MCF 10A (cell line): ENCODE measurements around the gene FAM161A. TPM values are rescaled to one million over a fixed set of nuclear protein-coding genes. Genes with fewer than 3 reads are reported as not detected.
"Not testable (repeated sequence)": the region's sequence is repeated elsewhere in the genome, so short reads cannot be mapped to it uniquely, and the experiment has no call there.

Source experiments
- BruUV-seq: library from RNA; stranded (reverse); fragments of 400-500 nt; replicated peaks from 2 replicates; lab custom pipeline; 2021; lab: Mats Ljungman, UMichigan
- CTCF ChIA-PET: fragments of 300-600 bp; sonication (Branson Sonifier 250); formaldehyde crosslinking; extraction: SDS; loops from one replicate; lab custom pipeline; 2021; ENCODE audit warnings: antibody characterized with exemption, inconsistent platforms; lab: Yijun Ruan, JAX
- POLR2A ChIA-PET: fragments of 300-600, 350-650 bp; sonication (Branson Sonifier 250); formaldehyde crosslinking; extraction: SDS; loops from one replicate; lab custom pipeline; 2020; ENCODE audit warnings: antibody characterized with exemption, inconsistent platforms; lab: Yijun Ruan, JAX
- DNase-seq: peaks from one replicate; pipeline ENCODE4 v3.0.0-alpha.2; 2018; ENCODE audit not compliant: unreplicated experiment
- H3K27ac Mint-ChIP-seq: one replicate; pipeline ENCODE4 v1.8.0; 2022; ENCODE audit warnings: mild to moderate bottlenecking, low read depth, mixed read lengths; ENCODE audit not compliant: unreplicated experiment
- H3K27me3 Mint-ChIP-seq: one replicate; pipeline ENCODE4 v1.8.0; 2022; ENCODE audit warnings: mixed read lengths; ENCODE audit not compliant: insufficient read depth, unreplicated experiment
- H3K36me3 Mint-ChIP-seq: one replicate; pipeline ENCODE4 v1.8.0; 2022; ENCODE audit warnings: mild to moderate bottlenecking, moderate library complexity, mixed read lengths; ENCODE audit not compliant: insufficient read depth, unreplicated experiment
- H3K4me1 Mint-ChIP-seq: one replicate; pipeline ENCODE4 v1.8.0; 2022; ENCODE audit warnings: mixed read lengths; ENCODE audit not compliant: insufficient read depth, unreplicated experiment
- H3K4me3 Mint-ChIP-seq: one replicate; pipeline ENCODE4 v1.8.0; 2022; ENCODE audit warnings: mild to moderate bottlenecking, moderate library complexity, mixed read lengths; ENCODE audit not compliant: unreplicated experiment
- H3K9me3 Mint-ChIP-seq: one replicate; pipeline ENCODE4 v1.8.0; 2022; ENCODE audit warnings: mixed read lengths; ENCODE audit not compliant: unreplicated experiment
- CTCF ChIP-seq: fragments of 200-600 bp; IDR thresholded peaks from one replicate; pipeline ENCODE4 v1.8.0; 2022; ENCODE audit warnings: antibody characterized with exemption, mild to moderate bottlenecking; ENCODE audit not compliant: unreplicated experiment
- intact Hi-C: fragments of 100-400 bp; cut with micrococcal nuclease; formaldehyde crosslinking; loops from 2 replicates; pipeline ENCODE4 v1.14.1; 2022
- total RNA-seq: library from RNA; stranded (reverse); gene quantifications from 2 replicates; pipeline ENCODE4 v1.2.3, GENCODE V29; 2022

Gene FAM161A
- total RNA-seq, 1 experiment from 2014 or later, result 1.7 TPM

- Mint-ChIP-seq H3K9me3 (no peaks in the 10 kb centered on the region), H3K27me3 (no peaks in the 10 kb centered on the region), H3K4me3 (no peak overlapping the region), H3K4me1 (peaks cover 15% of the 10 kb centered on the region), H3K27ac (no peak overlapping the region), H3K36me3 (peaks cover 96% of the 10 kb centered on the region)
- no peak for TF ChIP-seq CTCF
- POLR2A ChIA-PET, result no interaction called here
- BruUV-seq, result no TSS peak
- intact Hi-C loops, result no loop called here
- CTCF ChIA-PET, result interaction anchor here (0.6 kb wide), 1 partner anchor 1084 kb away, joined by 3 read pairs; no protein-coding TSS in a partner anchor
- no peak for DNase-seq
Measured at GRCh38 chr2:61882850-61883249, 29.0 kb upstream of the FAM161A start.

DNA sequence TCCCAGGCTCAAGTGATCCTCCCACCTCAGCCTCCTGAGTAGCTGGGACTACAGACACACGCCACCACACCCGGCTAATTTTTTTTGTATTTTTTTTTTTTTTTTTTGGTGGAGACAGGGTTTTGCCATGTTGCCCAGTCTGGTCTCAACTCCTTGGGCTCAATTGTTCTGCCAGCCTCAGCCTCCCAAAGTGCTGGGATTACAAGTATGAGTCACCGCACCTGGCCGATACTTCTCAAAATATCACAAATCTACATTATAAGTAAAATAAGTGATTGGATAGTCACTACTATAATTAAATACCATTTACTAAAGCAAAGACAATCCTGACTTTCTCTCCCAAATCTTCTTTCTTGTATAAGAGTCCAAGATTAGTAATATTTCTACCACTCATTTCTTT lies 25.5 kb upstream of the FAM161A start:
- H3K27me3 Mint-ChIP-seq, H3K4me3 Mint-ChIP-seq, H3K9me3 Mint-ChIP-seq, intact Hi-C loops, BruUV-seq, H3K4me1 Mint-ChIP-seq: not testable (repeated sequence)
- DNase-seq, result peak; percentile 41
- H3K27ac Mint-ChIP-seq, result peak overlapping the region; percentile 67
- POLR2A ChIA-PET, result interaction anchor here (0.6 to 1.6 kb wide), 3 partner anchors 115 to 620 kb away, joined by 3 to 5 read pairs (median 4); no protein-coding TSS in a partner anchor
- CTCF ChIA-PET, result interaction anchor here (0.6 kb wide), 1 partner anchor 414 kb away, joined by 3 read pairs; no protein-coding TSS in a partner anchor
- peaks cover 100% of the 10 kb centered on the region for H3K36me3 Mint-ChIP-seq

- H3K9me3 Mint-ChIP-seq, result no peaks in the 10 kb centered on the region
- no peak for TF ChIP-seq CTCF
- DNase-seq, result peak; percentile 69
- no peak overlapping the region for H3K4me3 Mint-ChIP-seq
- H3K27ac Mint-ChIP-seq, result peak overlapping the region; percentile 67
- H3K27me3 Mint-ChIP-seq, result no peaks in the 10 kb centered on the region
- peaks cover 4% of the 10 kb centered on the region for H3K4me1 Mint-ChIP-seq
- intact Hi-C loops, result no loop called here
- CTCF ChIA-PET, result interaction anchor here (0.6 kb wide), 1 partner anchor 414 kb away, joined by 3 read pairs; no protein-coding TSS in a partner anchor
- POLR2A ChIA-PET, result interaction anchor here (0.5 to 1.0 kb wide), 2 partner anchors 11 to 33 kb away, joined by 3 to 4 read pairs; no protein-coding TSS in a partner anchor
- BruUV-seq, result no TSS peak
- H3K36me3 Mint-ChIP-seq, result peaks cover 100% of the 10 kb centered on the region
Measured at GRCh38 chr2:61878761-61879160, 24.9 kb upstream of the FAM161A start.

DNA sequence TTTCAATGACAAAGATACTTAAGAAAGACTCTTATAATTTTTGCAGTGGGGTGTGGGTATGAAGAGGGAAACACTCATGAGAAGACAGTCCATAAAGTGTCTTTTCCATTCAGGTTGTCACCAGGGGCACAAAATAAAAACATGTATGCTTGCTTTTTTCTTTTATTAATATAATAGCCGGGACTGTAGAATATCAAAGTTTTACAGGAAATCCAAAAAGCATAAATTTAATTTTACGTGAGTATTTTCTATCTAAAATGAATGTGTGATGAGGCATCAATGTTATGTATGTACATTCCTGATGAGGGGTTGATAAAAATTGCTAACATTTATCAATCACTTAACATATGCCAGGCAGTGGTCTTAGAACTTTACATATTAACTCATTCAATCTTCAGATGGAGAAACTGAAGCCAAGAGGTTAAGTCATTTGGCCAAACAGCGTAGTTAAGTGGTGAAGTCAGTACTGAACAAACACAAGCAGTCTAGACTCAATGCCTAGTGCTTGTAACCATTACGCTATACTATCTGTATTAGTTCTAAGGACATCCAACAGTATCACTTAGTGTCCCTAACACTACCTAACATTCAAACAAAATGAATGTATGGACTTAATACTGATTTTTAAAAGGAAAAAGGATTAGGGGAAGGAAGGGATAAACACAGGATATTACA lies 23.8 kb upstream of the FAM161A start:
- H3K27me3 Mint-ChIP-seq, result no peaks in the 10 kb centered on the region
- ChIA-PET POLR2A (no interaction called here), CTCF (no interaction called here)
- DNase-seq, result no peak
- peaks cover 100% of the 10 kb centered on the region for H3K36me3 Mint-ChIP-seq
- H3K4me3 Mint-ChIP-seq, result no peak overlapping the region
- no peak for TF ChIP-seq CTCF
- no peaks in the 10 kb centered on the region for H3K9me3 Mint-ChIP-seq
- intact Hi-C loops, result no loop called here
- H3K27ac Mint-ChIP-seq, result peak overlapping the region; percentile 67
- peaks cover 4% of the 10 kb centered on the region for H3K4me1 Mint-ChIP-seq
- no TSS peak for BruUV-seq
